ENCODE data around the gene USO1. TPM values are rescaled to one million over a fixed set of nuclear protein-coding genes. Genes with fewer than 3 reads are reported as not detected.

USO1 gene
- total RNA-seq, 1 experiment from 2014 or later, result 110 TPM

DNA sequence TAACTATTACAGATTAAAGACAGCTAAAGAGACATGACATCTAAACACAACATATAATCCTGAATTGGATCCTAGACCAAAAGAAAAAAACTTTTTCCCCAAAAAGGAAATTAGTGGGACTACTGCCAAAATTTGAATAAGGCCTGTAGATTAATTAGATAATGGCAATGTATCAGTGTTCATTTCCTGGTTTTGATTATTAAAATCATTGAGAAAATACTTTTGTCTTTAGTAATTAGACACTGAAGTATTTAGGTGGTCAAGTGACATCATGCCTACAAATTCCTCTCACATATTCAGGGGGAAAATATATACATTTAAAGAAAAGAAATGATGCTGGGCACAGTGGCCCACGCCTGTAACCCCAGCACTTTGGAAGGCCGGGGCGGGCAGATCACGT is 10.4 kb upstream of the USO1 start:
- H3K36me3 Mint-ChIP-seq (ENCODE audit: insufficient read depth in 1 of 3, low read depth in 3 of 3), result peaks cover 13 to 43% (median 30%) of the 10 kb centered on the region in 3 experiments; a peak in 6 of 7 replicates
- Histone ChIP-seq H3K27ac (ENCODE audit: insufficient read length, low read depth, low read length) (no peak overlapping the region), H3K18ac (ENCODE audit: insufficient read length, low read depth, low read length) (no peak overlapping the region), H4K91ac (ENCODE audit: insufficient read length, low read depth, low read length) (no peak overlapping the region), H2BK120ac (ENCODE audit: low read depth, low read length, poor library complexity, severe bottlenecking) (no peak overlapping the region), H2AFZ (ENCODE audit: low read length) (no peak overlapping the region), H3K4me1 (ENCODE audit: insufficient read depth, low read length) (no peaks in the 10 kb centered on the region; the same call in 1 of the 2 replicates), H2BK12ac (ENCODE audit: insufficient read length, low read depth, low read length) (no peak overlapping the region), H3K4me2 (ENCODE audit: insufficient read depth, insufficient read length, low read length) (no peak overlapping the region), H4K20me1 (ENCODE audit: control insufficient read depth, insufficient read depth, insufficient read length) (no peaks in the 10 kb centered on the region), H4K8ac (replicated peaks; ENCODE audit: insufficient read length, low read depth, low read length) (no peak overlapping the region), H4K5ac (ENCODE audit: insufficient read length, low read depth, low read length) (no peak overlapping the region), H3K23me2 (ENCODE audit: insufficient read length, low read depth, low read length, poor library complexity, severe bottlenecking) (no peaks in the 10 kb centered on the region), H3K14ac (ENCODE audit: insufficient read depth, low read length) (no peak overlapping the region), H2BK20ac (ENCODE audit: low read depth, low read length, poor library complexity, severe bottlenecking) (no peak overlapping the region), H3K23ac (ENCODE audit: insufficient read length, low read depth, low read length) (no peak overlapping the region), H2BK15ac (ENCODE audit: low read depth, low read length) (no peak overlapping the region), H3K9me3 (ENCODE audit: control insufficient read depth, low read depth, low read length) (no peaks in the 10 kb centered on the region), H2AK5ac (ENCODE audit: insufficient read length, low read length) (no peak overlapping the region), H3K4ac (ENCODE audit: low read depth, low read length) (no peak overlapping the region), H3K79me1 (ENCODE audit: insufficient read depth, low read depth, low read length, poor library complexity, severe bottlenecking) (no peaks in the 10 kb centered on the region), H3K9ac (ENCODE audit: extremely low read depth, insufficient read length, low read length) (no peak overlapping the region), H3K79me2 (ENCODE audit: insufficient read depth, low read length) (peaks cover 10% of the 10 kb centered on the region; the same call in 1 of the 2 replicates), H2BK5ac (ENCODE audit: insufficient read length, low read length) (no peak overlapping the region), H3K56ac (ENCODE audit: insufficient read length, low read depth, low read length) (no peak overlapping the region), H3K27me3 (ENCODE audit: insufficient read depth, low read length) (no peaks in the 10 kb centered on the region), H3T11ph (ENCODE audit: low read length) (no peak overlapping the region)
- peak overlapping the region in 2 of 3 experiments; percentile 35 to 63; a peak in 2 of 7 replicates for H3K27ac Mint-ChIP-seq
- H3K4me1 Mint-ChIP-seq, result peaks cover 22% of the 10 kb centered on the region in 2 experiments; a peak in 3 of 4 replicates
- no CpG with 5 or more reads among the region's 4 CpGs for WGBS (ENCODE audit: extremely low coverage, insufficient read length, low lambda C conversion rate)
- H3K9me3 Mint-ChIP-seq, result no peaks in the 10 kb centered on the region
- H3K4me3 Mint-ChIP-seq, result no peak overlapping the region
- TF ChIP-seq, protein P1, sequence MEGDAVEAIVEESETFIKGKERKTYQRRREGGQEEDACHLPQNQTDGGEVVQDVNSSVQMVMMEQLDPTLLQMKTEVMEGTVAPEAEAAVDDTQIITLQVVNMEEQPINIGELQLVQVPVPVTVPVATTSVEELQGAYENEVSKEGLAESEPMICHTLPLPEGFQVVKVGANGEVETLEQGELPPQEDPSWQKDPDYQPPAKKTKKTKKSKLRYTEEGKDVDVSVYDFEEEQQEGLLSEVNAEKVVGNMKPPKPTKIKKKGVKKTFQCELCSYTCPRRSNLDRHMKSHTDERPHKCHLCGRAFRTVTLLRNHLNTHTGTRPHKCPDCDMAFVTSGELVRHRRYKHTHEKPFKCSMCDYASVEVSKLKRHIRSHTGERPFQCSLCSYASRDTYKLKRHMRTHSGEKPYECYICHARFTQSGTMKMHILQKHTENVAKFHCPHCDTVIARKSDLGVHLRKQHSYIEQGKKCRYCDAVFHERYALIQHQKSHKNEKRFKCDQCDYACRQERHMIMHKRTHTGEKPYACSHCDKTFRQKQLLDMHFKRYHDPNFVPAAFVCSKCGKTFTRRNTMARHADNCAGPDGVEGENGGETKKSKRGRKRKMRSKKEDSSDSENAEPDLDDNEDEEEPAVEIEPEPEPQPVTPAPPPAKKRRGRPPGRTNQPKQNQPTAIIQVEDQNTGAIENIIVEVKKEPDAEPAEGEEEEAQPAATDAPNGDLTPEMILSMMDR (conservative IDR thresholded peaks at IDR 0.05), result no peak
- no peak for DNase-seq
- H3K27me3 Mint-ChIP-seq (ENCODE audit: low read depth), result no peaks in the 10 kb centered on the region

Measured in H9 (cell line).